Nephron (organoid): ENCODE results near the gene GLRA2.
"Not testable (repeated sequence)": the region's sequence is repeated elsewhere in the genome, so short reads cannot be mapped to it uniquely, and the experiment has no call there.

Source experiments
- H3K27ac Mint-ChIP-seq, 3 experiments: 2 replicates each; pipeline ENCODE4 v1.8.0; 2020; ENCODE audit warnings: mixed read lengths in 3 of 3, mild to moderate bottlenecking in 2 of 3, moderate library complexity in 1 of 3
- H3K27me3 Mint-ChIP-seq: 2 replicates; pipeline ENCODE4 v1.8.0; 2021; ENCODE audit warnings: low read depth, mild to moderate bottlenecking, moderate library complexity, mixed read lengths
- H3K36me3 Mint-ChIP-seq: 2 replicates; pipeline ENCODE4 v1.8.0; 2020; ENCODE audit warnings: low read depth, mixed read lengths
- H3K4me1 Mint-ChIP-seq: 2 replicates; pipeline ENCODE4 v1.8.0; 2020; ENCODE audit warnings: mixed read lengths
- H3K4me3 Mint-ChIP-seq, 3 experiments: 2 replicates each; pipeline ENCODE4 v1.8.0; 2020; ENCODE audit warnings: mild to moderate bottlenecking in 3 of 3, mixed read lengths in 3 of 3, moderate library complexity in 2 of 3
- H3K9me3 Mint-ChIP-seq: 2 replicates; pipeline ENCODE4 v1.8.0; 2020; ENCODE audit warnings: mixed read lengths
- CTCF ChIP-seq, 3 experiments: fragments of 200-600 bp; sonication (generic); IDR thresholded peaks; one replicate each; pipeline ENCODE4 v1.5.0; 2021; ENCODE audit warnings: antibody characterized with exemption in 3 of 3; ENCODE audit not compliant: unreplicated experiment in 3 of 3

GLRA2 gene

GRCh38 chrX:14598330-14598729 lies 69.0 kb downstream of the GLRA2 start:
- no peak for TF ChIP-seq CTCF (IDR thresholded peaks at IDR 0.05; ENCODE audit: unreplicated experiment in 3 of 3)
- no peaks in the 10 kb centered on the region for H3K27me3 Mint-ChIP-seq
- H3K9me3 Mint-ChIP-seq = peaks cover 14% of the 10 kb centered on the region
- no peaks in the 10 kb centered on the region for H3K36me3 Mint-ChIP-seq
- H3K4me1 Mint-ChIP-seq = no peaks in the 10 kb centered on the region
- no peak overlapping the region for H3K4me3 Mint-ChIP-seq
- H3K27ac Mint-ChIP-seq = no peak overlapping the region

GRCh38 chrX:14607446-14607985 lies 78.2 kb downstream of the GLRA2 start:
- no peak overlapping the region for H3K27ac Mint-ChIP-seq

GRCh38 chrX:14612450-14612849 lies 83.1 kb downstream of the GLRA2 start:
- not testable (repeated sequence) for H3K27me3 Mint-ChIP-seq, H3K4me3 Mint-ChIP-seq, H3K9me3 Mint-ChIP-seq, H3K36me3 Mint-ChIP-seq, H3K27ac Mint-ChIP-seq
- peaks cover 21% of the 10 kb centered on the region for H3K4me1 Mint-ChIP-seq

More at GRCh38 chrX:14607446-14607985, 78.2 kb downstream of the GLRA2 start:
- Mint-ChIP-seq H3K4me1 (no peaks in the 10 kb centered on the region), H3K4me3 (no peak overlapping the region), H3K36me3 (no peaks in the 10 kb centered on the region), H3K9me3 (peaks cover under 1% of the 10 kb centered on the region), H3K27me3 (no peaks in the 10 kb centered on the region)
- TF ChIP-seq CTCF (IDR thresholded peaks at IDR 0.05; ENCODE audit: unreplicated experiment in 3 of 3) = no peak

GRCh38 chrX:14616301-14616700 lies 87.0 kb downstream of the GLRA2 start:
- H3K36me3 Mint-ChIP-seq = no peaks in the 10 kb centered on the region
- H3K4me3 Mint-ChIP-seq = no peak overlapping the region
- peaks cover 16% of the 10 kb centered on the region for H3K9me3 Mint-ChIP-seq
- peak overlapping the region; percentile 82 to 89 (median 88) for H3K27ac Mint-ChIP-seq
- peaks cover 27% of the 10 kb centered on the region for H3K4me1 Mint-ChIP-seq
- no peaks in the 10 kb centered on the region for H3K27me3 Mint-ChIP-seq
- TF ChIP-seq CTCF (IDR thresholded peaks at IDR 0.05; ENCODE audit: unreplicated experiment in 3 of 3) = no peak

GRCh38 chrX:14616836-14617235 lies 87.5 kb downstream of the GLRA2 start:
- Mint-ChIP-seq H3K9me3 (peaks cover 16% of the 10 kb centered on the region), H3K4me3 (peak overlapping the region in 2 of 3 experiments; percentile 0 to 5), H3K36me3 (no peaks in the 10 kb centered on the region), H3K27ac (peak overlapping the region; percentile 82 to 89 (median 88)), H3K27me3 (no peaks in the 10 kb centered on the region), H3K4me1 (peaks cover 27% of the 10 kb centered on the region)
- TF ChIP-seq CTCF (IDR thresholded peaks at IDR 0.05; ENCODE audit: unreplicated experiment in 3 of 3) = no peak

GRCh38 chrX:14618177-14618965 lies 89.0 kb downstream of the GLRA2 start:
- Mint-ChIP-seq H3K4me1 (peaks cover 27% of the 10 kb centered on the region), H3K27me3 (no peaks in the 10 kb centered on the region), H3K4me3 (no peak overlapping the region), H3K36me3 (no peaks in the 10 kb centered on the region), H3K9me3 (peaks cover 19% of the 10 kb centered on the region), H3K27ac (peak overlapping the region; percentile 72 to 95 (median 85))
- no peak for TF ChIP-seq CTCF (IDR thresholded peaks at IDR 0.05; ENCODE audit: unreplicated experiment in 3 of 3)
